ENCODE results near the gene PLAC1. TPM values are rescaled to one million over a fixed set of nuclear protein-coding genes. Genes with fewer than 3 reads are reported as not detected.

The PLAC1 gene
- total RNA-seq, 1 experiment from 2014 or later: 2.6 TPM

GRCh38 chrX:134625315-134625718 lies 33.0 kb downstream of the PLAC1 start:
- DNase-seq (no peak), ATAC-seq (no peak)
- Histone ChIP-seq H3K27ac (ENCODE audit: low read length) (no peak overlapping the region), H3K36me3 (ENCODE audit: low read depth, low read length) (no peaks in the 10 kb centered on the region), H3K9ac (ENCODE audit: low read length) (no peak overlapping the region), H2AFZ (ENCODE audit: low read length) (no peak overlapping the region), H3K4me2 (ENCODE audit: low read length) (no peak overlapping the region), H3K79me2 (ENCODE audit: low read length) (no peaks in the 10 kb centered on the region), H3F3A (ENCODE audit: low read length, unreplicated experiment) (peaks cover 5% of the 10 kb centered on the region), H3K27me3 (ENCODE audit: low read length) (no peaks in the 10 kb centered on the region), H3K9me3 (ENCODE audit: low read length) (no peaks in the 10 kb centered on the region), H3K9me2 (replicated peaks; ENCODE audit: low read length) (0 out of 2 replicates have a peak, but pooled peaks cover 2% of the 10 kb centered on the region), H3K4me1 (ENCODE audit: insufficient read depth, low read length) (peaks cover 51% of the 10 kb centered on the region), H3K4me3 (ENCODE audit: low read length) (no peak overlapping the region), H4K20me1 (ENCODE audit: low read length) (no peaks in the 10 kb centered on the region)
- BruUV-seq (replicated peaks): no TSS peak
- intact Hi-C loops (cut with micrococcal nuclease): no loop called here
- CTCF ChIA-PET: no interaction called here
- POLR2A ChIA-PET (ENCODE audit: unreplicated experiment): no interaction called here
- TF ChIP-seq EZH2phosphoT487 (IDR thresholded peaks at IDR 0.05; ENCODE audit: borderline replicate concordance, low read length) (no peak), EZH2 (IDR thresholded peaks at IDR 0.05; ENCODE audit: low read length, unreplicated experiment) (no peak), CTCF (conservative IDR thresholded peaks at IDR 0.05; ENCODE audit: low read depth, low read length) (no peak)

- ATAC-seq (no peak), DNase-seq (no peak)
- Histone ChIP-seq H4K20me1 (ENCODE audit: low read length) (no peaks in the 10 kb centered on the region), H3K79me2 (ENCODE audit: low read length) (no peaks in the 10 kb centered on the region), H3K4me3 (ENCODE audit: low read length) (no peak overlapping the region), H3F3A (ENCODE audit: low read length, unreplicated experiment) (peaks cover 5% of the 10 kb centered on the region), H2AFZ (ENCODE audit: low read length) (no peak overlapping the region), H3K9ac (ENCODE audit: low read length) (no peak overlapping the region), H3K4me2 (ENCODE audit: low read length) (peak overlapping the region; percentile 21; the same call in 1 of the 2 replicates), H3K27ac (ENCODE audit: low read length) (no peak overlapping the region), H3K4me1 (ENCODE audit: insufficient read depth, low read length) (peaks cover 56% of the 10 kb centered on the region), H3K27me3 (ENCODE audit: low read length) (no peaks in the 10 kb centered on the region), H3K36me3 (ENCODE audit: low read depth, low read length) (no peaks in the 10 kb centered on the region), H3K9me3 (ENCODE audit: low read length) (no peaks in the 10 kb centered on the region), H3K9me2 (replicated peaks; ENCODE audit: low read length) (0 out of 2 replicates have a peak, but pooled peaks cover 3% of the 10 kb centered on the region)
- CTCF ChIA-PET: no interaction called here
- intact Hi-C loops (cut with micrococcal nuclease): loop anchor here (5.0 kb wide), 3 partner anchors 53 to 128 kb away; no protein-coding TSS in a partner anchor
- TF ChIP-seq EZH2phosphoT487 (IDR thresholded peaks at IDR 0.05; ENCODE audit: borderline replicate concordance, low read length) (no peak), CTCF (conservative IDR thresholded peaks at IDR 0.05; ENCODE audit: low read depth, low read length) (no peak), EZH2 (IDR thresholded peaks at IDR 0.05; ENCODE audit: low read length, unreplicated experiment) (no peak)
- POLR2A ChIA-PET (ENCODE audit: unreplicated experiment): interaction anchor here (0.7 kb wide), 1 partner anchor 19 kb away, joined by 3 read pairs; no protein-coding TSS in a partner anchor
- no TSS peak for BruUV-seq (replicated peaks)
Observed at GRCh38 chrX:134624046-134624430, 34.2 kb downstream of the PLAC1 start.

- 0 out of 2 replicates have a peak, but pooled peaks cover 3% of the 10 kb centered on the region for H3K9me2 ChIP-seq (replicated peaks; ENCODE audit: low read length)
- H3K27me3 ChIP-seq (ENCODE audit: low read length): no peaks in the 10 kb centered on the region
- BruUV-seq (replicated peaks): no TSS peak
- H3K79me2 ChIP-seq (ENCODE audit: low read length): no peaks in the 10 kb centered on the region
- no peaks in the 10 kb centered on the region for H3K9me3 ChIP-seq (ENCODE audit: low read length)
- ChIA-PET POLR2A (ENCODE audit: unreplicated experiment) (interaction anchor here (0.7 kb wide), 1 partner anchor 19 kb away, joined by 3 read pairs; no protein-coding TSS in a partner anchor), CTCF (no interaction called here)
- peak; percentile 6; the same call in 1 of the 2 replicates for ATAC-seq
- intact Hi-C loops (cut with micrococcal nuclease): loop anchor here (5.0 kb wide), 3 partner anchors 54 to 129 kb away; no protein-coding TSS in a partner anchor
- DNase-seq: peak; percentile 56
- no peak for TF ChIP-seq EZH2phosphoT487 (IDR thresholded peaks at IDR 0.05; ENCODE audit: borderline replicate concordance, low read length)
- no peak overlapping the region for H2AFZ ChIP-seq (ENCODE audit: low read length)
- peaks cover 56% of the 10 kb centered on the region for H3K4me1 ChIP-seq (ENCODE audit: insufficient read depth, low read length)
- H3K36me3 ChIP-seq (ENCODE audit: low read depth, low read length): no peaks in the 10 kb centered on the region
- peak overlapping the region; percentile 21; the same call in 1 of the 2 replicates for H3K4me2 ChIP-seq (ENCODE audit: low read length)
- H3K27ac ChIP-seq (ENCODE audit: low read length): peak overlapping the region; percentile 48
- H3K9ac ChIP-seq (ENCODE audit: low read length): no peak overlapping the region
- no peak overlapping the region for H3K4me3 ChIP-seq (ENCODE audit: low read length)
- H3F3A ChIP-seq (ENCODE audit: low read length, unreplicated experiment): peaks cover 5% of the 10 kb centered on the region
- H4K20me1 ChIP-seq (ENCODE audit: low read length): no peaks in the 10 kb centered on the region
Observed at GRCh38 chrX:134623293-134624045, 34.8 kb downstream of the PLAC1 start.
